Endothelial cell of umbilical vein (primary cell): Measurements from ENCODE around the gene ID1. TPM values are rescaled to one million over a fixed set of nuclear protein-coding genes. Genes with fewer than 3 reads are reported as not detected.

ENCODE experiments used
- BruUV-seq: library from RNA; stranded (reverse); fragments of 400-500 nt; replicated peaks from 2 replicates; lab custom pipeline; 2021; lab: Mats Ljungman, UMichigan
- CTCF ChIA-PET: fragments of 300-600, 350-600 bp; sonication (Branson Sonifier 250); formaldehyde crosslinking; loops from one replicate; lab custom pipeline; 2021; ENCODE audit warnings: antibody characterized with exemption, inconsistent platforms; lab: Charles Lee
- POLR2A ChIA-PET: fragments of 300-600, 350-600 bp; sonication (Branson Sonifier 250); formaldehyde crosslinking; loops from one replicate; lab custom pipeline; 2021; ENCODE audit warnings: antibody characterized with exemption, inconsistent platforms; lab: Charles Lee
- DNase-seq: peaks from one replicate; pipeline ENCODE4 v3.0.0-alpha.2; 2011; ENCODE audit warnings: low read depth, low spot score
- FAIRE-seq: peaks from 2 replicates; lab custom pipeline; 2011; peaks lifted over from hg19 to GRCh38; lab: Jason Lieb, UNC
- H2AFZ ChIP-seq: 2 replicates; pipeline ENCODE4 v1.6.0; 2012; ENCODE audit warnings: low read depth, low read length, control low read depth, inconsistent platforms
- H3K27ac ChIP-seq: 2 replicates; pipeline ENCODE4 v1.5.1; 2011; ENCODE audit warnings: low read depth, mild to moderate bottlenecking, control low read depth, low read length, moderate library complexity; ENCODE audit not compliant: insufficient read depth
- H3K27me3 ChIP-seq, 2 experiments: 2 replicates each; pipeline versions ENCODE4 v1.6.0 to v1.6.1; 2011; ENCODE audit warnings: low read length in 2 of 2, mixed read lengths in 1 of 2; ENCODE audit not compliant: control insufficient read depth in 2 of 2, insufficient read depth in 2 of 2
- H3K36me3 ChIP-seq, 2 experiments: 2 replicates in 1 of 2; 3 replicates in 1 of 2; pipeline ENCODE4 v1.5.1; 2011; ENCODE audit warnings: low read length in 2 of 2, mild to moderate bottlenecking in 1 of 2, moderate library complexity in 1 of 2; ENCODE audit not compliant: control insufficient read depth in 2 of 2, insufficient read depth in 2 of 2; ENCODE audit errors: extremely low read depth in 1 of 2
- H3K4me1 ChIP-seq: 3 replicates; pipeline ENCODE4 v1.5.1; 2011; ENCODE audit warnings: mild to moderate bottlenecking, low read length; ENCODE audit not compliant: control insufficient read depth, insufficient read depth; ENCODE audit errors: extremely low read depth
- H3K4me2 ChIP-seq: 2 replicates; pipeline ENCODE4 v1.6.1; 2011; ENCODE audit warnings: low read length, control low read depth, mixed read lengths; ENCODE audit not compliant: insufficient read depth
- H3K4me3 ChIP-seq, 3 experiments: fragments of 200-600 bp in 1 of 3; sonication (generic), shearing (Covaris generic) in 1 of 3; replicated peaks in 1 of 3; 2 replicates each; pipeline ENCODE4 v1.5.1; 2011 to 2016; ENCODE audit warnings: control low read depth in 3 of 3, low read length in 3 of 3, mild to moderate bottlenecking in 2 of 3, inconsistent platforms in 1 of 3, low read depth in 1 of 3, moderate library complexity in 1 of 3; ENCODE audit not compliant: insufficient read depth in 1 of 3
- H3K79me2 ChIP-seq: 2 replicates; pipeline ENCODE4 v1.6.0; 2012; ENCODE audit warnings: low read length, inconsistent platforms; ENCODE audit not compliant: control insufficient read depth, insufficient read depth
- H3K9ac ChIP-seq: replicated peaks from 2 replicates; pipeline ENCODE3; 2011; ENCODE audit warnings: low read length, control low read depth; ENCODE audit not compliant: insufficient read depth; ENCODE audit errors: extremely low read depth
- H3K9me1 ChIP-seq: replicated peaks from 3 replicates; pipeline ENCODE4 v1.6.0; 2011; ENCODE audit warnings: mild to moderate bottlenecking, low read length; ENCODE audit not compliant: control insufficient read depth, insufficient read depth; ENCODE audit errors: extremely low read depth
- H3K9me3 ChIP-seq: replicated peaks from 2 replicates; pipeline ENCODE4 v1.5.1; 2012; ENCODE audit warnings: low read length, inconsistent platforms; ENCODE audit not compliant: control insufficient read depth, insufficient read depth
- H4K20me1 ChIP-seq: replicated peaks from 2 replicates; pipeline ENCODE3; 2011; ENCODE audit warnings: mild to moderate bottlenecking, low read length; ENCODE audit not compliant: control insufficient read depth, insufficient read depth; ENCODE audit errors: extremely low read depth
- EZH2 ChIP-seq: IDR thresholded peaks from 2 replicates; pipeline ENCODE4 v1.6.1; 2012; ENCODE audit warnings: borderline replicate concordance, low read depth, mild to moderate bottlenecking, moderate library complexity, low read length, inconsistent platforms; ENCODE audit not compliant: severe bottlenecking
- FOS ChIP-seq: IDR thresholded peaks from 2 replicates; pipeline ENCODE4 v1.6.1; 2011; ENCODE audit warnings: mild to moderate bottlenecking, low read length, moderate library complexity, borderline replicate concordance; ENCODE audit not compliant: insufficient read depth
- GATA2 ChIP-seq: IDR thresholded peaks from 2 replicates; pipeline ENCODE4 v1.7.0; 2011; ENCODE audit warnings: low read depth, mild to moderate bottlenecking, moderate library complexity, mixed read lengths, low read length; ENCODE audit not compliant: insufficient read length, insufficient read depth
- JUN ChIP-seq: IDR thresholded peaks from 2 replicates; pipeline ENCODE4 v1.6.1; 2011; ENCODE audit warnings: borderline replicate concordance, low read depth; ENCODE audit not compliant: insufficient read length, insufficient read depth
- MYC ChIP-seq: IDR thresholded peaks from one replicate; pipeline ENCODE4 v1.6.1; 2011; ENCODE audit warnings: mild to moderate bottlenecking, low read depth, low read length
- POLR2A ChIP-seq: IDR thresholded peaks from 2 replicates; pipeline ENCODE4 v1.6.1; 2012; ENCODE audit warnings: low read depth, mild to moderate bottlenecking, control low read depth, low read length
- POLR2AphosphoS5 ChIP-seq: IDR thresholded peaks from 2 replicates; pipeline ENCODE4 v1.6.1; 2012; ENCODE audit warnings: low read depth, mild to moderate bottlenecking, control low read depth, low read length, moderate library complexity; ENCODE audit not compliant: insufficient read depth
- dilution Hi-C: fragments of 300-500 bp; cut with MboI; formaldehyde crosslinking; loops from one replicate; pipeline ENCODE4 v1.15.0; 2019; ENCODE audit warnings: low sequenced_read_pairs; ENCODE audit not compliant: extremely low pct_ligation_motif_present
- intact Hi-C: fragments of 100-400 bp; cut with micrococcal nuclease; formaldehyde crosslinking; loops from one replicate; pipeline ENCODE4 v1.10.0; 2022
- polyA plus RNA-seq, 4 experiments: library from polyadenylated mRNA; depleted of rRNA in 3 of 4; stranded (reverse) in 3 of 4; unstranded in 1 of 4; fragments of >200 nt; gene quantifications; 2 replicates each; pipeline versions ENCODE4 v1.2.1 to v1.2.3, GENCODE V29; 2011 to 2012; ENCODE audit warnings: missing spikeins in 1 of 4
- total RNA-seq: library from RNA; stranded (reverse); gene quantifications from 2 replicates; pipeline ENCODE4 v1.2.3, GENCODE V29; 2021
- TF ChIP-seq, protein P1 (sequence below), 2 donors: IDR thresholded peaks; 1 replicate in 1 of 2; 2 replicates in 1 of 2; pipeline ENCODE4 v1.5.1; 2011; ENCODE audit warnings: low read length in 2 of 2, mild to moderate bottlenecking in 2 of 2, moderate library complexity in 2 of 2, control low read depth in 1 of 2, inconsistent platforms in 1 of 2, low read depth in 1 of 2; ENCODE audit not compliant: insufficient read depth in 1 of 2; ENCODE audit errors: extremely low read depth in 1 of 2
- TF ChIP-seq, protein P2 (sequence below): IDR thresholded peaks from 2 replicates; pipeline ENCODE4 v1.6.1; 2011; ENCODE audit not compliant: insufficient read depth, insufficient read length

ID1 gene
- total and polyA plus RNA-seq, 2 donors (not counting 3 experiments of a cell fraction or from before 2014, with no cell fraction given): 78.9 to 152 TPM

DNA sequence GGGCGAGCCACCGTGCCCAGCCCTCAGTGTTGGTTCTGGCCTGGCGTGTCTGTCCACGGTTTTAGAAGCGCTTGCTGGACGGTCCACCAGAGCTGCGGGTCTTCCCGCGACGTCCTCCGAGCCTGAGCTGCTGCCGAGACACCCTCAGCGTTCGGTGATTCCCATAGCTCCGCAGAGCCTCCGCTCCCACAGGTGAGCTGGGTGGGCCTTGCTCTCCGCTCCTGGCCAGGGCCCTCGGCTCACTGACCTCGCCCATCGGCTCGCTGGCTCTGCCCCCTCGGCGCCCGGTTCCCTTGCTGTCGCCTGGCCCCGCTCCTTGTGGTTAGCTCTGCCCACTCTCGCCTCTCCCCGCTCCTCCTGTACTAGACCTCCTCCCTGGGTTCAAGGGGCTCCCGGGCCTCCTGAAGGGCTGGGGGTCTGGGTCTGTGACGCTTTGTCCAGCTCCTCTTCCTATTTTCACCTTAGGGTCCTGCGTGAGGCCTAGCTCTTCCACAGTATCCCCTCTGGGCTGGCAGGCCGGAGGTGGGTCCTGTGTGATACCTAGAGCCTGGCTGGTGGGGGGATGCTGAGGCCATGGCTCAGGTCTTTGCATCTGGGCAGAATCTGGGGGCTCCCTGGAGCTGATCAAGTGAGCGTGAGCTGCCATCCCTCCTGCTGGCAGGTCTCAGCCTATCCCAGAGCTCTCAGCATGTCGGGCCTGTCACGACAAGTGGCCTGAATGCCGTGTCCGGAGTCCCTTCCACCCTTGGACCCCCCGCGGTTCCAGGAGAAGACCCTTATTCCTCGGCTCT, 27.7 kb downstream of the ID1 start:
- FAIRE-seq: no peak
- ChIA-PET CTCF (interaction anchor here (0.5 to 6.7 kb wide), 18 partner anchors 9 to 201 kb away, joined by 3 to 426 read pairs (median 10); partner anchors contain the start of genes BCL2L1 and TPX2), POLR2A (interaction anchor here (0.7 kb wide), 1 partner anchor 25 kb away, joined by 8 read pairs; no protein-coding TSS in a partner anchor)
- H3K9me1 ChIP-seq: no peaks in the 10 kb centered on the region
- intact Hi-C loops (no loop called here), dilution Hi-C loops (no loop called here)
- peaks cover 0 to 4% of the 10 kb centered on the region in 2 experiments for H3K27me3 ChIP-seq
- H3K79me2 ChIP-seq: no peaks in the 10 kb centered on the region
- no peak overlapping the region for H3K27ac ChIP-seq
- no peak for DNase-seq
- no peaks in the 10 kb centered on the region for H3K4me1 ChIP-seq
- no peak overlapping the region for H3K4me2 ChIP-seq
- H2AFZ ChIP-seq: no peak overlapping the region
- TF ChIP-seq POLR2A (no peak), FOS (no peak), MYC (no peak), POLR2AphosphoS5 (no peak), JUN (no peak), GATA2 (no peak), EZH2 (no peak)
- TF ChIP-seq, protein P1, sequence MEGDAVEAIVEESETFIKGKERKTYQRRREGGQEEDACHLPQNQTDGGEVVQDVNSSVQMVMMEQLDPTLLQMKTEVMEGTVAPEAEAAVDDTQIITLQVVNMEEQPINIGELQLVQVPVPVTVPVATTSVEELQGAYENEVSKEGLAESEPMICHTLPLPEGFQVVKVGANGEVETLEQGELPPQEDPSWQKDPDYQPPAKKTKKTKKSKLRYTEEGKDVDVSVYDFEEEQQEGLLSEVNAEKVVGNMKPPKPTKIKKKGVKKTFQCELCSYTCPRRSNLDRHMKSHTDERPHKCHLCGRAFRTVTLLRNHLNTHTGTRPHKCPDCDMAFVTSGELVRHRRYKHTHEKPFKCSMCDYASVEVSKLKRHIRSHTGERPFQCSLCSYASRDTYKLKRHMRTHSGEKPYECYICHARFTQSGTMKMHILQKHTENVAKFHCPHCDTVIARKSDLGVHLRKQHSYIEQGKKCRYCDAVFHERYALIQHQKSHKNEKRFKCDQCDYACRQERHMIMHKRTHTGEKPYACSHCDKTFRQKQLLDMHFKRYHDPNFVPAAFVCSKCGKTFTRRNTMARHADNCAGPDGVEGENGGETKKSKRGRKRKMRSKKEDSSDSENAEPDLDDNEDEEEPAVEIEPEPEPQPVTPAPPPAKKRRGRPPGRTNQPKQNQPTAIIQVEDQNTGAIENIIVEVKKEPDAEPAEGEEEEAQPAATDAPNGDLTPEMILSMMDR (IDR thresholded peaks at IDR 0.05; ENCODE audit: extremely low read depth in 1 of 2, insufficient read depth in 1 of 2, low read depth in 1 of 2, low read length in 2 of 2): no peak
- TF ChIP-seq, protein P2, sequence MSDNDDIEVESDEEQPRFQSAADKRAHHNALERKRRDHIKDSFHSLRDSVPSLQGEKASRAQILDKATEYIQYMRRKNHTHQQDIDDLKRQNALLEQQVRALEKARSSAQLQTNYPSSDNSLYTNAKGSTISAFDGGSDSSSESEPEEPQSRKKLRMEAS: no peak
- no peak overlapping the region for H3K4me3 ChIP-seq
- no peak overlapping the region for H3K9ac ChIP-seq
- no peaks in the 10 kb centered on the region for H3K36me3 ChIP-seq
- H4K20me1 ChIP-seq: no peaks in the 10 kb centered on the region
- no peaks in the 10 kb centered on the region for H3K9me3 ChIP-seq
- no TSS peak for BruUV-seq
